Adipocyte (in vitro differentiated cells): ENCODE results near the gene SCO2.

Source experiments
- DNase-seq: peaks from one replicate; pipeline ENCODE4 v3.0.0-alpha.2; 2015; ENCODE audit warnings: low read depth
- H3K27me3 ChIP-seq: replicated peaks from 2 replicates; pipeline ENCODE4 v1.7.0; 2013; ENCODE audit warnings: mild to moderate bottlenecking, low read length, moderate library complexity; ENCODE audit not compliant: control insufficient read depth, insufficient read depth
- H3K36me3 ChIP-seq: 2 replicates; pipeline ENCODE4 v1.7.0; 2013; ENCODE audit warnings: low read length, mild to moderate bottlenecking, moderate library complexity; ENCODE audit not compliant: control insufficient read depth, insufficient read depth, severe bottlenecking
- H3K4me1 ChIP-seq: 2 replicates; pipeline ENCODE4 v1.7.0; 2013; ENCODE audit warnings: mild to moderate bottlenecking, low read length, moderate library complexity; ENCODE audit not compliant: control insufficient read depth, insufficient read depth
- H3K4me3 ChIP-seq: 2 replicates; pipeline ENCODE4 v1.7.0; 2013; ENCODE audit warnings: mild to moderate bottlenecking, low read length, moderate library complexity
- H3K9ac ChIP-seq: 2 replicates; pipeline ENCODE4 v1.7.0; 2013; ENCODE audit warnings: mild to moderate bottlenecking, low read length, moderate library complexity
- H3K9me3 ChIP-seq: 2 replicates; pipeline ENCODE4 v1.7.0; 2013; ENCODE audit warnings: mild to moderate bottlenecking, low read length, moderate library complexity; ENCODE audit not compliant: control insufficient read depth

The SCO2 gene

GRCh38 chr22:50525104-50525857, at the start of gene SCO2:
SCO2 (minus strand) TSS chr22:50525598; CDS start chr22:50524411, 1,187 bp downstream.
- Histone ChIP-seq H3K36me3 (peaks cover 28% of the 10 kb centered on the region), H3K9ac (peak within 1 kb of the TSS; percentile 90), H3K27me3 (no peaks in the 10 kb centered on the region), H3K4me1 (peaks cover 25% of the 10 kb centered on the region), H3K9me3 (no peaks in the 10 kb centered on the region), H3K4me3 (peak within 1 kb of the TSS; percentile 87)
- peak; percentile 98 for DNase-seq

DNA sequence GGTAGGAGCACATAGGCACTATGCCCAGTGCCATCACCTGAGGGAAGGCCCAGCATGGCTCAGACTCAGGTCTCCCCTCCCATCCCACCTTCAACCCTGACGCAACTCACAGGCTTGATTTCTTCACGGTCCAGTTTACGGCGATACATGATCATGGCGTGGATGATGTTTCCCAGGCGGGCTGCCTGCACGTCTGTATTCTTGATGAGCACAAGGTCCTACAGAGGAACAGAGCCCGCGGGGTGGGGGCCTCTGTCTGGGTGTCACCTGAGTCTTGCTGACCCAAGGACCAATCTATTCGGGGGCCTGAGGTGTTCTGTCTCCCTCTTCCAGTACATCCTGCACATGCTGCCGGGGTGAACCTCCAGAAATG, 49.0 kb upstream of the SCO2 start:
- Histone ChIP-seq H3K4me1 (peaks cover 17% of the 10 kb centered on the region), H3K9me3 (no peaks in the 10 kb centered on the region), H3K36me3 (peaks cover 15% of the 10 kb centered on the region), H3K9ac (no peak overlapping the region), H3K27me3 (no peaks in the 10 kb centered on the region), H3K4me3 (no peak overlapping the region)
- no peak for DNase-seq

- Histone ChIP-seq H3K9ac (no peak overlapping the region), H3K36me3 (peaks cover 16% of the 10 kb centered on the region), H3K9me3 (no peaks in the 10 kb centered on the region), H3K27me3 (no peaks in the 10 kb centered on the region), H3K4me1 (peaks cover 11% of the 10 kb centered on the region), H3K4me3 (no peak overlapping the region)
- no peak for DNase-seq
Measured at GRCh38 chr22:50573491-50574382, 48.3 kb upstream of the SCO2 start.

GRCh38 chr22:50572965-50573364, 47.6 kb upstream of the SCO2 start:
- H3K4me1 ChIP-seq, result peaks cover 3% of the 10 kb centered on the region
- no peaks in the 10 kb centered on the region for H3K27me3 ChIP-seq
- H3K36me3 ChIP-seq, result peaks cover 16% of the 10 kb centered on the region
- H3K4me3 ChIP-seq, result no peak overlapping the region
- no peaks in the 10 kb centered on the region for H3K9me3 ChIP-seq
- DNase-seq, result no peak
- no peak overlapping the region for H3K9ac ChIP-seq

GRCh38 chr22:50571264-50572175, 46.1 kb upstream of the SCO2 start:
- no peak for DNase-seq

DNA sequence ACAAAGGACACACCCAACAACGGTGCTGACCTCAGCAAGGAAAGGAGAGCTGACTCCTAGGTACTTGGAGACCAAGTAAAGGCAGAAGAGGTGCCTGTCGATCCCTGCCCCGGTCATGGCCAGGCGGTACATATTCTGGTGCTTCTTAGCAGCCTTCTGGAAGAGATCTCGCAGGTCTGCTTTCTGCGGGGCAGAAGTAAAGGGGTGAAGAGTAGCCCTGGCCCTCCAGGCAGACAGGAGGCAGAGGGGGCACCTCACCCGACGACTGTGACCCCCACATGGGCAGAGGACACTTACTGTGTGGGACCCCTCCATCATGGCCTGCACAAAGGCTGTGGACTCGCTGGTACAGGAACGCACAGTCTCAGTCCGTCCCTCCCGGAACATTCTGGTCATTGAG, 45.5 kb upstream of the SCO2 start:
- no peak overlapping the region for H3K9ac ChIP-seq
- H3K36me3 ChIP-seq, result peaks cover 16% of the 10 kb centered on the region
- no peak overlapping the region for H3K4me3 ChIP-seq
- no peaks in the 10 kb centered on the region for H3K9me3 ChIP-seq
- no peaks in the 10 kb centered on the region for H3K4me1 ChIP-seq
- no peak for DNase-seq
- H3K27me3 ChIP-seq, result no peaks in the 10 kb centered on the region

More at GRCh38 chr22:50571264-50572175, 46.1 kb upstream of the SCO2 start:
- Histone ChIP-seq H3K4me3 (no peak overlapping the region), H3K4me1 (no peaks in the 10 kb centered on the region), H3K9me3 (no peaks in the 10 kb centered on the region), H3K27me3 (no peaks in the 10 kb centered on the region), H3K36me3 (peaks cover 16% of the 10 kb centered on the region), H3K9ac (no peak overlapping the region)

- Histone ChIP-seq H3K9ac (no peak overlapping the region), H3K27me3 (no peaks in the 10 kb centered on the region), H3K4me3 (no peak overlapping the region), H3K4me1 (peaks cover 5% of the 10 kb centered on the region), H3K9me3 (no peaks in the 10 kb centered on the region), H3K36me3 (peaks cover 16% of the 10 kb centered on the region)
- no peak for DNase-seq
Measured at GRCh38 chr22:50569896-50570535, 44.6 kb upstream of the SCO2 start.

GRCh38 chr22:50569041-50569459, 43.7 kb upstream of the SCO2 start:
- Histone ChIP-seq H3K9me3 (no peaks in the 10 kb centered on the region), H3K4me1 (peaks cover 12% of the 10 kb centered on the region), H3K4me3 (no peak overlapping the region), H3K27me3 (no peaks in the 10 kb centered on the region), H3K36me3 (peaks cover 16% of the 10 kb centered on the region), H3K9ac (no peak overlapping the region)
- no peak for DNase-seq

DNA sequence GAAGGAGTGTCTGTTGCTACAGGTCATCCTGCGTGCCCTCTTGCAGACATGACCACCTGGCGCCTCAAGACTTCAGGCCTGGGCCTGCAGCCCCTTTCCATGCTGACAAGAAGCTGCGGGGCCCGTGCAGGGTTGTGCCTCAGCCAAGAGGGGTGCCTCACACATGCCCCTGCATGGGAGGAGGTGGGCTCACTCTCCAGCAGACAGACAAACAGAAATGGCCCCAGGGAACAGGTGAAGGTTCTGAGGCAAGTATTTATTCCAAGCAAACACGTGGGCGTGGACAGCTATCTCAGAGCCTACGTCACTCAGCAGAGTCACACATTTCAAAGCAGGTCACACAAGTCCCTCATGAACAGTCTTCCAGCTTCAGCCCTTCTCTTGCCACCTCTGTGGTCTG, 43.2 kb upstream of the SCO2 start:
- Histone ChIP-seq H3K27me3 (no peaks in the 10 kb centered on the region), H3K4me1 (peaks cover 15% of the 10 kb centered on the region), H3K9ac (no peak overlapping the region), H3K9me3 (no peaks in the 10 kb centered on the region), H3K36me3 (peaks cover 16% of the 10 kb centered on the region), H3K4me3 (no peak overlapping the region)
- DNase-seq, result no peak

DNA sequence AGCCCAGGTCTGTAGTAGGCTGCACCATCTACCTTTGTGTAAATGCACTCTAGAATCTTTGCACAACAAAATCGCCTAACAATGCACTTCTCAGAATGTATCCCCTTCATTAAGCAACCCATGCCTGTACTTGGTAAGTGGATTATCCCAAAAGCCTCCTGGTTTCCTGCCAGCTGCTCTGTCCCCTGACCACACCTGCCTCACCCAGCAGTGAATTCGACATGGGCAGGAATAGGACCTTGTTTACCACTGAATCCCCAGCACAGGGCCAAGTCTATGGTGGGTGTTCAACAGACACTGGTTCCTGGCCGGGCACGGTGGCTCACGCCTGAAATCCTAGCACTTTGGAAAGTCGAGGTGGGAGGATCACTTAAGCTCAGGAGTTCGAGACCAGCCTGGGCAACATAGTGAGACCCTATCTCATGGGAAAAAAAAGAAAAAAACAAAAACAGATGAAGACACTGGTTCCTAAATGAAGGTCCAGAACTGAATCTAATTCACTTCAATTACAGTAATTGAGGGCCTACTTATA, 42.4 kb upstream of the SCO2 start:
- peaks cover 21% of the 10 kb centered on the region for H3K4me1 ChIP-seq
- H3K4me3 ChIP-seq, result no peak overlapping the region
- peaks cover 16% of the 10 kb centered on the region for H3K36me3 ChIP-seq
- H3K27me3 ChIP-seq, result no peaks in the 10 kb centered on the region
- no peak for DNase-seq
- no peaks in the 10 kb centered on the region for H3K9me3 ChIP-seq
- no peak overlapping the region for H3K9ac ChIP-seq
